ENCODE results near the gene NUPR1.

GRCh38 chr16:28572696-28573510 lies 34.1 kb upstream of the NUPR1 start:
- no peak for TF ChIP-seq TCF7L2 (IDR thresholded peaks at IDR 0.05; ENCODE audit: borderline replicate concordance, extremely low read depth, insufficient read depth, insufficient read length)
- TF ChIP-seq CTCF (IDR thresholded peaks at IDR 0.05 in 2 of 3, conservative IDR thresholded peaks at IDR 0.05 in 1 of 3; ENCODE audit: borderline replicate concordance in 1 of 3, insufficient read depth in 1 of 3, low read depth in 2 of 3, low read length in 2 of 3): no peak

Measured in HCT116 (cell line).